DOHH2 (cell line): ENCODE results near the gene TMEM109.

ENCODE experiments used
- H3F3A ChIP-seq: fragments of 200-600 bp; sonication (generic), shearing (Covaris generic); 2 replicates; pipeline ENCODE4 v1.6.0; 2016; ENCODE audit warnings: antibody characterized with exemption, mild to moderate bottlenecking; ENCODE audit not compliant: control insufficient read depth, insufficient read depth
- H3K27ac ChIP-seq: fragments of 200-600 bp; sonication (generic); 2 replicates; pipeline ENCODE4 v1.5.1; 2014; ENCODE audit warnings: low read depth, mild to moderate bottlenecking, low read length, moderate library complexity
- H3K27me3 ChIP-seq: fragments of 200-600 bp; sonication (generic); 2 replicates; pipeline ENCODE4 v1.6.1; 2014; ENCODE audit warnings: mild to moderate bottlenecking, low read length, mixed read lengths; ENCODE audit not compliant: control insufficient read depth
- H3K36me3 ChIP-seq: fragments of 200-600 bp; sonication (generic); 2 replicates; pipeline ENCODE4 v1.6.1; 2014; ENCODE audit warnings: mild to moderate bottlenecking, low read length, moderate library complexity, mixed read lengths; ENCODE audit not compliant: control insufficient read depth
- H3K4me1 ChIP-seq: fragments of 200-600 bp; sonication (generic); 2 replicates; pipeline ENCODE4 v1.6.1; 2014; ENCODE audit warnings: mild to moderate bottlenecking, low read length, mixed read lengths; ENCODE audit not compliant: control insufficient read depth
- H3K4me2 ChIP-seq: fragments of 200-600 bp; sonication (generic); 2 replicates; pipeline ENCODE4 v1.6.0; 2014; ENCODE audit warnings: mild to moderate bottlenecking, low read length, moderate library complexity
- H3K4me3 ChIP-seq: fragments of 200-600 bp; sonication (generic); 2 replicates; pipeline ENCODE4 v1.5.1; 2014; ENCODE audit warnings: mild to moderate bottlenecking, low read length, mixed read lengths
- H3K79me2 ChIP-seq: fragments of 200-600 bp; sonication (generic); 2 replicates; pipeline ENCODE4 v1.6.1; 2014; ENCODE audit warnings: mild to moderate bottlenecking, low read length, mixed read lengths; ENCODE audit not compliant: control insufficient read depth
- H3K9me2 ChIP-seq: fragments of 200-600 bp; sonication (generic); replicated peaks from 2 replicates; pipeline ENCODE4 v1.6.1; 2014; ENCODE audit warnings: mild to moderate bottlenecking, low read length, mixed read lengths; ENCODE audit not compliant: control insufficient read depth
- H3K9me3 ChIP-seq: fragments of 200-600 bp; sonication (generic); 2 replicates; pipeline ENCODE4 v1.6.1; 2014; ENCODE audit warnings: antibody characterized with exemption, low read length, mixed read lengths; ENCODE audit not compliant: control insufficient read depth, insufficient read depth
- H4K20me1 ChIP-seq: fragments of 200-600 bp; sonication (generic); 2 replicates; pipeline ENCODE4 v1.6.0; 2014; ENCODE audit warnings: low read depth, mild to moderate bottlenecking, antibody characterized with exemption, low read length, moderate library complexity; ENCODE audit not compliant: control insufficient read depth, insufficient read depth
- EZH2phosphoT487 ChIP-seq: fragments of 200-600 bp; sonication (generic); IDR thresholded peaks from 2 replicates; pipeline ENCODE4 v1.6.1; 2017; ENCODE audit warnings: borderline replicate concordance, mild to moderate bottlenecking, antibody characterized with exemption, low read length, moderate library complexity, mixed read lengths
- TF ChIP-seq, protein P1 (sequence below): fragments of 200-600 bp; sonication (generic); IDR thresholded peaks from one replicate; pipeline ENCODE4 v1.5.1; 2014; ENCODE audit warnings: antibody characterized with exemption, mild to moderate bottlenecking, low read depth, low read length; ENCODE audit not compliant: poor library complexity, severe bottlenecking

Gene TMEM109

GRCh38 chr11:60874421-60875365 lies 39.3 kb upstream of the TMEM109 start:
- TF ChIP-seq, protein P1, sequence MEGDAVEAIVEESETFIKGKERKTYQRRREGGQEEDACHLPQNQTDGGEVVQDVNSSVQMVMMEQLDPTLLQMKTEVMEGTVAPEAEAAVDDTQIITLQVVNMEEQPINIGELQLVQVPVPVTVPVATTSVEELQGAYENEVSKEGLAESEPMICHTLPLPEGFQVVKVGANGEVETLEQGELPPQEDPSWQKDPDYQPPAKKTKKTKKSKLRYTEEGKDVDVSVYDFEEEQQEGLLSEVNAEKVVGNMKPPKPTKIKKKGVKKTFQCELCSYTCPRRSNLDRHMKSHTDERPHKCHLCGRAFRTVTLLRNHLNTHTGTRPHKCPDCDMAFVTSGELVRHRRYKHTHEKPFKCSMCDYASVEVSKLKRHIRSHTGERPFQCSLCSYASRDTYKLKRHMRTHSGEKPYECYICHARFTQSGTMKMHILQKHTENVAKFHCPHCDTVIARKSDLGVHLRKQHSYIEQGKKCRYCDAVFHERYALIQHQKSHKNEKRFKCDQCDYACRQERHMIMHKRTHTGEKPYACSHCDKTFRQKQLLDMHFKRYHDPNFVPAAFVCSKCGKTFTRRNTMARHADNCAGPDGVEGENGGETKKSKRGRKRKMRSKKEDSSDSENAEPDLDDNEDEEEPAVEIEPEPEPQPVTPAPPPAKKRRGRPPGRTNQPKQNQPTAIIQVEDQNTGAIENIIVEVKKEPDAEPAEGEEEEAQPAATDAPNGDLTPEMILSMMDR: no peak
- TF ChIP-seq EZH2phosphoT487: no peak
- H3K27ac ChIP-seq: no peak overlapping the region
- no peaks in the 10 kb centered on the region for H3K4me1 ChIP-seq
- no peak overlapping the region for H3K4me2 ChIP-seq
- H3K9me3 ChIP-seq: no peaks in the 10 kb centered on the region
- no peaks in the 10 kb centered on the region for H3F3A ChIP-seq
- no peaks in the 10 kb centered on the region for H3K27me3 ChIP-seq
- H3K36me3 ChIP-seq: peaks cover 3% of the 10 kb centered on the region; the same call in 1 of the 2 replicates
- H4K20me1 ChIP-seq: no peaks in the 10 kb centered on the region
- H3K79me2 ChIP-seq: no peaks in the 10 kb centered on the region
- H3K4me3 ChIP-seq: no peak overlapping the region
- no peaks in the 10 kb centered on the region for H3K9me2 ChIP-seq

GRCh38 chr11:60875366-60876167 lies 38.4 kb upstream of the TMEM109 start:
- Histone ChIP-seq H3K4me3 (no peak overlapping the region), H3K9me3 (no peaks in the 10 kb centered on the region), H3F3A (no peaks in the 10 kb centered on the region)

DNA sequence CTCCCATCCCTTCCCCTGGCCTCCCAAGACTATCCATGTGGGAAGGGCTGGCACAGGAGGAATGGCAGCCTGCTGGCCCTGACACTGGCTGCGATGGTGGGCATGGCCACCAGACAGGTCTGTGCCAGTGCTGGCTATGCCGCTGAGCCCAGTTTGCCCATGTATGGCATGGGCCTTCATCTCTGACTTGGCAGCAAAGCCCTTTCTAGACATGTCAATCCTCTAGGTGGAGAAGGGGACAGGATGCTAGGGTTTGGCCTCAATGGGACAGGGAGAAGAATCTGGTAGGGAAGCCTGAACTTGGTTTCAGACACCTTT lies 37.8 kb upstream of the TMEM109 start:
- no peaks in the 10 kb centered on the region for H3K27me3 ChIP-seq
- peaks cover 15% of the 10 kb centered on the region for H3K36me3 ChIP-seq
- no peak for TF ChIP-seq EZH2phosphoT487
- TF ChIP-seq, protein P1: no peak
- H3F3A ChIP-seq: no peaks in the 10 kb centered on the region
- H3K4me3 ChIP-seq: no peak overlapping the region
- no peaks in the 10 kb centered on the region for H3K9me3 ChIP-seq
- no peaks in the 10 kb centered on the region for H4K20me1 ChIP-seq
- H3K27ac ChIP-seq: no peak overlapping the region
- H3K4me2 ChIP-seq: no peak overlapping the region
- H3K79me2 ChIP-seq: no peaks in the 10 kb centered on the region
- no peaks in the 10 kb centered on the region for H3K9me2 ChIP-seq
- no peaks in the 10 kb centered on the region for H3K4me1 ChIP-seq

More at GRCh38 chr11:60875366-60876167, 38.4 kb upstream of the TMEM109 start:
- Histone ChIP-seq H3K79me2 (no peaks in the 10 kb centered on the region), H3K27me3 (no peaks in the 10 kb centered on the region), H3K9me2 (no peaks in the 10 kb centered on the region), H3K36me3 (peaks cover 10% of the 10 kb centered on the region; the same call in 1 of the 2 replicates), H3K27ac (no peak overlapping the region), H3K4me1 (no peaks in the 10 kb centered on the region), H4K20me1 (no peaks in the 10 kb centered on the region), H3K4me2 (no peak overlapping the region)
- TF ChIP-seq, protein P1: no peak
- no peak for TF ChIP-seq EZH2phosphoT487
